Thoracic aorta (tissue), 2 donors: ENCODE measurements around the gene TP63. TPM values are rescaled to one million over a fixed set of nuclear protein-coding genes. Genes with fewer than 3 reads are reported as not detected.

Experiments
- ATAC-seq: fragments of 150-250 bp; one replicate; pipeline ENCODE4 v1.8.0; 2017; ENCODE audit warnings: low read depth; ENCODE audit not compliant: insufficient number of reproducible peaks, low FRiP score
- DNase-seq: peaks from one replicate; pipeline ENCODE4 v3.0.0-alpha.2; 2020; ENCODE audit warnings: low spot score
- H3K27ac ChIP-seq, 2 donors: fragments of 200-600 bp; sonication (generic); 1 replicate in 1 of 2; 2 replicates in 1 of 2; pipeline ENCODE4 v1.5.1; 2016; ENCODE audit warnings: mild to moderate bottlenecking in 2 of 2, moderate library complexity in 2 of 2
- H3K27me3 ChIP-seq: fragments of 200-600 bp; sonication (generic); replicated peaks from 2 replicates; pipeline ENCODE4 v1.6.0; 2016; ENCODE audit warnings: mild to moderate bottlenecking; ENCODE audit not compliant: insufficient read depth
- H3K36me3 ChIP-seq: fragments of 200-600 bp; sonication (generic); one replicate; pipeline ENCODE4 v1.5.1; 2016
- H3K4me1 ChIP-seq, 2 donors: fragments of 200-600 bp; sonication (generic); 1 replicate in 1 of 2; 2 replicates in 1 of 2; pipeline versions ENCODE4 v1.5.1 to v1.6.0; 2016; ENCODE audit warnings: low read depth in 2 of 2, mild to moderate bottlenecking in 1 of 2; ENCODE audit not compliant: control insufficient read depth in 1 of 2
- H3K4me3 ChIP-seq: fragments of 200-600 bp; sonication (generic); 2 replicates; pipeline ENCODE4 v1.5.1; 2016; ENCODE audit warnings: mild to moderate bottlenecking
- H3K9me3 ChIP-seq: fragments of 200-600 bp; sonication (generic); 2 replicates; pipeline ENCODE4 v1.5.1; 2016
- total RNA-seq, 2 donors: library from RNA; depleted of rRNA; stranded (reverse); fragments of >200 nt; gene quantifications; one replicate each; pipeline versions ENCODE4 v1.1.0 to v1.2.3, GENCODE V29; 2016
- TF ChIP-seq, protein P1 (sequence below): fragments of 200-600 bp; sonication (generic); IDR thresholded peaks from one replicate; pipeline ENCODE4 v1.5.1; 2019; ENCODE audit warnings: antibody characterized with exemption

The TP63 gene
- total RNA-seq, 2 donors from 2014 or later = 0.14 to 0.42 TPM

DNA sequence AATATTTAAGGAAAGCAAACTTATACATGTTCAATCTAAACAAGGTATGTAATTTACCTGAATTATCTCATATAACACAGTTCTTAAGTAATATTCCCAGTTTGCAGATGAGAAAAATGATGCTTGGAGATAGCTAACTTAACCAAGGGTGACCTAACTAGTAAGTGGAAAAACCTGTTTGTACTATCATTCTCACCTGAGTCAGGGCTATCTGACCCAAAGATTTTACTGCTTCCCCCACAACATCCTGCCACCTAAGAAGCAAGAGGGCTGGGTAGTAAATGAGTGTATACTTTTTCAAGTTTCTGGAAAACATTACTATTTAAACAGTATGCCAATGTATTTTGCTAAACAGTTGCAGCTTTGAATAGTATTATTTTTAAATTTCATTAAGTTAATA, 10.6 kb downstream of the TP63 start:
- no peak overlapping the region for H3K4me3 ChIP-seq
- TF ChIP-seq, protein P1, sequence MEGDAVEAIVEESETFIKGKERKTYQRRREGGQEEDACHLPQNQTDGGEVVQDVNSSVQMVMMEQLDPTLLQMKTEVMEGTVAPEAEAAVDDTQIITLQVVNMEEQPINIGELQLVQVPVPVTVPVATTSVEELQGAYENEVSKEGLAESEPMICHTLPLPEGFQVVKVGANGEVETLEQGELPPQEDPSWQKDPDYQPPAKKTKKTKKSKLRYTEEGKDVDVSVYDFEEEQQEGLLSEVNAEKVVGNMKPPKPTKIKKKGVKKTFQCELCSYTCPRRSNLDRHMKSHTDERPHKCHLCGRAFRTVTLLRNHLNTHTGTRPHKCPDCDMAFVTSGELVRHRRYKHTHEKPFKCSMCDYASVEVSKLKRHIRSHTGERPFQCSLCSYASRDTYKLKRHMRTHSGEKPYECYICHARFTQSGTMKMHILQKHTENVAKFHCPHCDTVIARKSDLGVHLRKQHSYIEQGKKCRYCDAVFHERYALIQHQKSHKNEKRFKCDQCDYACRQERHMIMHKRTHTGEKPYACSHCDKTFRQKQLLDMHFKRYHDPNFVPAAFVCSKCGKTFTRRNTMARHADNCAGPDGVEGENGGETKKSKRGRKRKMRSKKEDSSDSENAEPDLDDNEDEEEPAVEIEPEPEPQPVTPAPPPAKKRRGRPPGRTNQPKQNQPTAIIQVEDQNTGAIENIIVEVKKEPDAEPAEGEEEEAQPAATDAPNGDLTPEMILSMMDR = no peak
- H3K36me3 ChIP-seq = no peaks in the 10 kb centered on the region
- no peaks in the 10 kb centered on the region for H3K9me3 ChIP-seq
- H3K4me1 ChIP-seq = no peaks in the 10 kb centered on the region
- ATAC-seq (no peak), DNase-seq (no peak)
- no peaks in the 10 kb centered on the region for H3K27me3 ChIP-seq
- no peak overlapping the region for H3K27ac ChIP-seq

DNA sequence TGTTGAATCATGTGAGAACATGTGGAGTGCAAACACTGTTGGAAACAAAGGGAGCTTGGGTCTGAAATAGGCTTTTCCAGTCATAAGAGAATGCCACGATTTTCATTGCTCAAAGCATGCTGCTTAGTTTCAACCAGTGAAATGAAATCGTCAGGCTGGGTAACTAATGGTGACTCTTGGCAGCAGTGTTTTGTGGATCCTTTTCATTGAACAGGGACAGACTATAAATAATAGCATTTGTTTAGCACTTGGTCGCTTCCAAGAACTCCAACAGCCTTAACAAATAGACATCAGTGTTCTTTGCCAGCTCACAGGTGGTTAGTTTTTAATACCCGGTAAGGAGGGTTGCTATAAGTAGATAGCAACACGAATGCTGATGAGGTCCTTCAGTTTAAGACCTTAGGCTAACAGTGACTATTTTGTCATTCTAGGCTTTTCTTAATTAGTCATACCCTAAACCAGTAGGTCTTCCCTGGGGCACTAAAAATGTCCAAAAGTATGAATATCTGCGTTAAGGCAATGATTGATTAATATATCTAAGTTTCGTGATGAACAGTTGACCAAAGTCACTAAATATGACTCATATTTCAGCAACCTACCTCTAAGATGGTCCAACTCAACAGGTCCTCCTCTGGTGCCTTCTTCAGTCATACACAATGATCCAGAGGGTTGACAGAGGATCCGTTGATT, 15.8 kb downstream of the TP63 start:
- DNase-seq (no peak), ATAC-seq (no peak)
- H3K9me3 ChIP-seq = no peaks in the 10 kb centered on the region
- no peaks in the 10 kb centered on the region for H3K27me3 ChIP-seq
- no peaks in the 10 kb centered on the region for H3K4me1 ChIP-seq
- no peak overlapping the region for H3K4me3 ChIP-seq
- no peak overlapping the region for H3K27ac ChIP-seq
- H3K36me3 ChIP-seq = no peaks in the 10 kb centered on the region
- TF ChIP-seq, protein P1 = no peak

DNA sequence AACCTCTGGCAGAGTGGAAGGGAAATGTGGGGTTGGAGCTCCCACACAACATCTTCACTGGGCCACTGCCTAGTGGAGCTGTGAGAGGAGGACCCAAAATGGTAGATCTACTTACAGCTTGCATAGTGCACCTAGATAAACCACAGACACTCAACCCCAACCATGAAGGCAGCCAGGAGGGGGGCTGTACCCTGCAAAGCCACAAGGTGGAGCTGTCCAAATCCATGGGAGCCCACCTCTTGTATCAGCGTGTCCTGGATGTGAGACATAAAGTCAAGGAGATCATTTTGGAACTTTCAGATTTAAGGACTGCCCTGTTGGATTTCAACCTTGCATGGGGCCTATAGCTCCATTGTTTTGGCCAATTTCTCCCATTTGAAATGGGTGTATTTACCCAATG, 20.9 kb downstream of the TP63 start:
- Histone ChIP-seq H3K4me3 (no peak overlapping the region), H3K9me3 (peaks cover 9% of the 10 kb centered on the region), H3K27me3 (no peaks in the 10 kb centered on the region), H3K36me3 (no peaks in the 10 kb centered on the region), H3K4me1 (no peaks in the 10 kb centered on the region), H3K27ac (no peak overlapping the region)
- TF ChIP-seq, protein P1 = no peak
- DNase-seq = no peak
- no peak for ATAC-seq

DNA sequence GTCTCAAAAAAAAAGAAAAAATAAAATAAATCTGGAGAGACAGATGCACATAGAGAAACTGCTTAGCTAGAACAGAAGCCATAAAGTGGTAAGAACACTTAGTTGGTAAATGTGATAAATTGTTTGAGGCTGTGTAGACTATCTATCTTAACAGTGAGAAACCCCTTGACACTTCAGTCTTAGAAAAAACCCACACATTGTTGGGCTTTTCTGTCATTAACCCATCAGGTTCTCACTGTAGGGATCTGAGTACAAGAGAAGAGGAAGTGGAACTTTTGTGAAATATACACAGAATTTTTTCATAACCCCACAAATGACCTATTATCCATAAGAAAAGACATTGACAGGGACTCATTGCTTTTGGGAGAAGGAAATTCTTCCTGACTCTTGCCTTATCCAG, 24.4 kb downstream of the TP63 start:
- DNase-seq = no peak
- Histone ChIP-seq H3K4me3 (no peak overlapping the region), H3K27me3 (no peaks in the 10 kb centered on the region), H3K4me1 (no peaks in the 10 kb centered on the region), H3K9me3 (peaks cover 9% of the 10 kb centered on the region), H3K27ac (no peak overlapping the region), H3K36me3 (no peaks in the 10 kb centered on the region)
- TF ChIP-seq, protein P1 = no peak
- no peak for ATAC-seq

DNA sequence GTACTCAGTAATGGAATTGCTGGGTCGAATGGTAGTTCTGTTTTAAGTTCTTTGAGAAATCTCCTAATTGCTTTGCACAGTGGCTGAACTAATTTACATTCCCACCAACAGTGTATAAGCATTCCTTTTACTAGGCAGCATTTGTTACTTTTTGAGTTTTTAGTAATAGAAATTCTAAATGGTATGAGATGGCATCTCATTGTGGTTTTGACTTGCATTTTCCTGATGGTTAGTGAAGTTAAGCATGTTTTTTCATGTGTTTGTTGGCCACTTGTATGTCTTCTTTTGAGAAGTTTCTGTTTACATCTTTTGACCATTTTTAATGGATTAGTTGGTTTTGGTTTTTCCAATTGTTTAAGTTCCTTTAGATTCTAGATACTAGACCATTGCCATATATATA, 28.4 kb downstream of the TP63 start:
- no peak for ATAC-seq
- TF ChIP-seq, protein P1 = no peak

More for the DNA sequence above, 28.4 kb downstream of the TP63 start:
- Histone ChIP-seq H3K4me3 (no peak overlapping the region), H3K27me3 (no peaks in the 10 kb centered on the region), H3K9me3 (peaks cover 9% of the 10 kb centered on the region), H3K27ac (no peak overlapping the region), H3K36me3 (no peaks in the 10 kb centered on the region), H3K4me1 (peaks cover 4 to 8% of the 10 kb centered on the region in 2 donors)
- DNase-seq = no peak
